Stimulated activated CD4-positive, alpha-beta T cell treated with anti-CD3 and anti-CD28 coated beads, Interleukin-4, amount 100 ng/mL, for 48 hours (primary cell): Measurements from ENCODE around the gene HLA-DRA.

Experiments used
- DNase-seq, 2 donors: peaks; one replicate each; pipeline ENCODE4 v3.0.0-alpha.2; 2020; ENCODE audit warnings: low read depth in 2 of 2

The HLA-DRA gene

DNA sequence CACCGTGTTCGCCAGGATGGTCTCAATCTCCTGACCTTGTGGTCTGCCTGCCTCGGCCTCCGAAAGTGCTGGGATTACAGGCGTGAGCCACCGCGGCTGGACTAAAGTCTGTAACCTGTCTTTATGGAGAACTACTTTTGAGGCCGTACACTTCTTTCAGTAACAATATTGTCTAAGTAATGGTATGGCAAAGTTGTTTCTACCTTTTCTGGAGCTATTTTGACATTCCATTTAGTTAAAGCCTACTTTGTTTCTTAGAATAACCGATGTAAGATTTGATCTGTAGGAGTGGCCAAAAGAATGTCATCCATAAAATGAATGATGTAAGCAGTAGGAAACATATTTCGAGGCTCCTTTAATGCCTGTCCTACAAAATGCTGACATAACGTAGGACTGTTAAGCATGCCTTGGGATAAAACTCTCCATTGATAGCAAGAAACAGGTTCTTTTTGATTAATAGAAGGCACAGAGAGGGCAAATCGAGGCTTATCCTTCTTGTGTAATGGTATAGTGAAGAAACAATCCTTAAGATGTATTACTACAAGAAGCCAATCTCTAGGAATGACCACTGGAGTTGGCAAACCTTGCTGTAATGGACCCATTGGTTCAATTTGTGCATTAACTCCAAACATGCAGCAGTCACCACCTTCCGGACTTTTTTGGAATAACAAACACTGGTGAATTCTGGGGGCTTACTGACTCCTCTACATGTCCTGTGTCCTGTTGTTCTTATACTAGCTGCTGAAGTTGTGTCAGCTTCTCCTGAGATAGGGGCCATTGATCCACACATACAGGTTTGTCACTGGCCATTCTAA, 35.9 kb downstream of the HLA-DRA start:
- DNase-seq, result no peak

DNA sequence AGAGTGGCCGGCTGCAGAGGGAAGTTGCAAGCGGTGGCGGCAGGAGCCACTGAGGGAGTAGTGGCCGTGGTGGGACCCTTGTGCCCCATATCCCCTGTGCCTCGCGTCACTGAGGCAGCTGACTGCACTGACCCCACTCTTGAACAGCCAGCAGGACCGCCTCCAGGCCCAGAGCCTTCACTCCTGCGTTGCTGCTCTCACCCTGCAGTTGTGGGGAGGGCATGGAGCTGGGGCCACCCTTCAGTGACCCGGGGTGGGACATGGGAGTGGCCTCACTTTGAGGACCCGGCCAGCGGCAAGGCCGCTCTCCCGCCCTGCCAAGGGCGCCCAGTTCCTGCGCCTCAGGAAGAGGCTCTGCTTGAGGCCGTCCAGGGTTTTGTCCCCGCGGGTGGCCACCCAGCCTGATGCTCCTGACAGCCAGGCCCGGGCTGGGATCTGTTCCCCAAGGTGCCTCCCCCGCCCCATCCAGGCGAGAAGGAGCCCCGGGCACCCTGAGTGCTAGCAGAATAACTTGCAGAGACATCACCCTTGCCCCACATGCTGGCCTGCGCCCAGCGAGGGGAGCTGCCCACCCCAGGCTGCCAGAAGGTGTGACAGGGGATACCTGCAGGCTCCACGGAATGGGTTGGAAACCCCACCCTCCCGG, 44.4 kb downstream of the HLA-DRA start:
- no peak for DNase-seq

DNA sequence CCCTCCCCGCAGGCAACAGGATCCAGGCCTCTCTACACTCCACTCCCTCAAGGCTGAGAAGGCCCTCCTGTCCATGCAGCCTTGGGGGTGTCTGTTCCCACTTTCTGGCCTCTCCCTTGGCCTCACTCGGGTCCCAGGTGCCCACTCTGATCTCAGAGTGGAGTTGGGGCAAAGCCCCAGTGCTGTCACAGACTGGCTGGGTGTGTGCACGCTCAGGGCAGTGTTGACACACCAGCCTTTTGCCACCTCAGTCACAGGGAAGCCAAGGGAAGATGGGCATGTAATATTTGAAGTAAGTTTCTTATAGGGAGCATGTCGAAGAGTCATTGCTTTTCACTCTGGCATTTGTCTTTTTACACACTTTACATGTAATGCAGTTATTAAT, 44.9 kb downstream of the HLA-DRA start:
- DNase-seq, result no peak

DNA sequence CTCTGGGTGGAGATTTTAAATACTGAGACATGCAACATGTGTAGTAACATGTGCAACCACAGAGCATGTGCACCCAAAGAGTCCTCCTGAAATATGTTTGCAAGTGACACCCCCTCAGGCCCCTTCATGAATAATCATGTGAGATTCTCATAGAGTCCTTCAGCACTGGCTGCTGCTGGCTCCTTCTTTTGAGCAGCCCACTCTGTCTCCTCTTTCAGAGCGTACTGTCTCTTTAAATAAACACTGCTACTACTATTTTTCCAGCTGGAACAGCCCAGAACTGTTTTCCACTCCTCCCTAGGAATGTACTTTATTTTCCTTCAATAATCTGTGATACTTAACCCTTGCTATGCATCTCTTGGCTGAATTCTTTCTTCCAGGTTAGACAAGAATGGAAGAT, 48.4 kb downstream of the HLA-DRA start:
- no peak for DNase-seq

DNA sequence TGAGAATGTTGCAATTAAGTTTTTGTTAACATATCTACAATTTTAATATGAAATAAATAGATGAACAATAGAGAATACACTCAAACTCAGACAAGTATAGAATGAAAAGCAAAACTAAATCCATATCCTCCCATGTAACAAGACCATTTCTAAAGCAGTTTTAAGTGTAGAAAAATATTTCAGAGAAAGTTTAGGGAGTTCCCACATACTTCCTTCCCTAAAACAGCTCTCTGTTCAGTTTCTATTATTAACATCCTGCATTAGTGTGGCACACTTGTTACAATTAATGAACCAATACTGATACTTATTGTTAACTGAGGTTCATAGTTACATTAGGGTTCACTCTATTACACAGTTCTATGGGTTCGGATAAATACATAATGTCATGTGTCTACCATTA, 52.0 kb downstream of the HLA-DRA start:
- DNase-seq, result no peak

DNA sequence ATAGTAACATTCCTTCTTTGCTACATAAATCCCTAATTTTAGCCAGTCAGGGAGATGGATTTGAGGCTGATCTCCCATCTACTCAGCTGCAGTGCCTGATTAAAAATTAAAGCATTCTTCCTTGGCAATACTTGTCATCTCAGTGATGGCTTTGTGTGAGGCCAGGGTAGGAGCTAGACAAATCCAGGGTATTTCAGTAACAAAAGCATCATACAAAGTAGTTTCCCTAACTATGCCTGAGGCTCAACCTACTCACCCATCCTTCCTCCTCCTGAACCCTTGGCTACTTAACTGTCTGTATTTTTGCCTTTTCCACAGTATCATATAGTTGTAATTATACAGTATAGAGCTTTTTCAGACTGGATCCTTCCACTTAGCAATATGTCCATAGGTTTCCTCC, 52.7 kb downstream of the HLA-DRA start:
- DNase-seq, result no peak
